B cell (primary cell): ENCODE results near the gene SDK2. TPM values are rescaled to one million over a fixed set of nuclear protein-coding genes. Genes with fewer than 3 reads are reported as not detected.

ENCODE experiments used
- ATAC-seq: fragments of 200-7000 bp; cut with Tn5 transposase; one replicate; pipeline ENCODE4 v1.10.0; 2021; ENCODE audit warnings: low read depth, mild to moderate bottlenecking, moderate number of reproducible peaks, moderate library complexity
- CTCF ChIA-PET: fragments of 350-600 bp; sonication (Branson Sonifier 250); formaldehyde crosslinking; loops from one replicate; lab custom pipeline; 2021; ENCODE audit warnings: antibody characterized with exemption, inconsistent platforms; lab: Charles Lee
- POLR2A ChIA-PET: fragments of 350-600 bp; sonication (Branson Sonifier 250); formaldehyde crosslinking; loops from one replicate; lab custom pipeline; 2021; ENCODE audit warnings: antibody characterized with exemption; lab: Charles Lee
- DNase-seq: peaks from one replicate; pipeline ENCODE4 v3.0.0; 2013
- H2AFZ ChIP-seq: 2 replicates; pipeline ENCODE4 v1.6.1; 2012; ENCODE audit warnings: mild to moderate bottlenecking, low read depth, low read length; ENCODE audit not compliant: insufficient read depth, poor library complexity, severe bottlenecking
- H3K27ac ChIP-seq, 2 donors: 1 replicate in 1 of 2; 2 replicates in 1 of 2; pipeline ENCODE4 v1.5.1; 2012 to 2013; ENCODE audit warnings: low read length in 2 of 2, mild to moderate bottlenecking in 2 of 2, moderate library complexity in 1 of 2
- H3K27me3 ChIP-seq, 4 experiments: fragments of 200-600 bp in 1 of 4; sonication (generic) in 1 of 4; replicated peaks in 1 of 4; 1 replicate in 2 of 4; 2 replicates in 2 of 4; pipeline versions ENCODE4 v1.6.1 to v1.7.0; 2013 to 2016; ENCODE audit warnings: low read length in 3 of 4, mild to moderate bottlenecking in 2 of 4, mixed read lengths in 1 of 4, moderate library complexity in 1 of 4; ENCODE audit not compliant: insufficient read depth in 4 of 4, control insufficient read depth in 3 of 4; ENCODE audit errors: control extremely low read depth in 1 of 4
- H3K36me3 ChIP-seq, 2 experiments: replicated peaks in 1 of 2; 1 replicate in 1 of 2; 2 replicates in 1 of 2; pipeline versions ENCODE4 v1.6.1 to v1.7.1; 2013; ENCODE audit warnings: low read length in 1 of 2; ENCODE audit not compliant: insufficient read depth in 2 of 2, control insufficient read depth in 1 of 2; ENCODE audit errors: control extremely low read depth in 1 of 2, extremely low read depth in 1 of 2
- H3K4me1 ChIP-seq, 2 donors: fragments of 200-600 bp in 1 of 2; sonication (generic) in 1 of 2; 1 replicate in 1 of 2; 2 replicates in 1 of 2; pipeline versions ENCODE4 v1.5.1 to v1.6.1; 2013 to 2017; ENCODE audit warnings: low read length in 2 of 2; ENCODE audit not compliant: control insufficient read depth in 2 of 2, insufficient read depth in 2 of 2
- H3K4me2 ChIP-seq: replicated peaks from 2 replicates; pipeline ENCODE3; 2012; ENCODE audit warnings: mild to moderate bottlenecking, low read depth, low read length; ENCODE audit not compliant: poor library complexity, severe bottlenecking
- H3K4me3 ChIP-seq, 5 experiments: fragments of 200-600 bp in 1 of 5; sonication (generic) in 1 of 5; 1 replicate in 3 of 5; 2 replicates in 2 of 5; pipeline versions ENCODE4 v1.5.1 to v1.7.0; 2011 to 2016; ENCODE audit warnings: low read length in 4 of 5, mild to moderate bottlenecking in 4 of 5, low read depth in 2 of 5, control low read depth in 1 of 5, moderate library complexity in 1 of 5; ENCODE audit not compliant: insufficient read depth in 1 of 5; ENCODE audit errors: control extremely low read depth in 1 of 5, extremely low read depth in 1 of 5
- H3K79me2 ChIP-seq: fragments of 200-600 bp; sonication (generic); one replicate; pipeline ENCODE4 v1.6.0; 2016; ENCODE audit warnings: low read length; ENCODE audit not compliant: control insufficient read depth, insufficient read depth
- H3K9ac ChIP-seq: fragments of 200-600 bp; sonication (generic); 2 replicates; pipeline ENCODE4 v1.6.1; 2017; ENCODE audit warnings: mild to moderate bottlenecking, low read length, moderate library complexity
- H3K9me3 ChIP-seq, 3 donors: one replicate each; pipeline versions ENCODE4 v1.6.1 to v1.7.1; 2013; ENCODE audit warnings: low read length in 2 of 3; ENCODE audit not compliant: control insufficient read depth in 2 of 3, insufficient read depth in 1 of 3; ENCODE audit errors: control extremely low read depth in 1 of 3
- H4K20me1 ChIP-seq: 2 replicates; pipeline ENCODE4 v1.6.0; 2012; ENCODE audit warnings: mild to moderate bottlenecking, low read length; ENCODE audit not compliant: insufficient read depth, control insufficient read depth, poor library complexity, severe bottlenecking
- H3K27ac Mint-ChIP-seq: one replicate; pipeline ENCODE4 v1.8.0; 2021; ENCODE audit warnings: mixed read lengths
- H3K27me3 Mint-ChIP-seq: one replicate; pipeline ENCODE4 v1.8.0; 2021; ENCODE audit warnings: mixed read lengths
- H3K4me1 Mint-ChIP-seq: one replicate; pipeline ENCODE4 v1.8.0; 2021; ENCODE audit warnings: mixed read lengths
- H3K4me3 Mint-ChIP-seq: one replicate; pipeline ENCODE4 v1.8.0; 2021; ENCODE audit warnings: mixed read lengths
- H3K9me3 Mint-ChIP-seq: one replicate; pipeline ENCODE4 v1.8.0; 2022; ENCODE audit warnings: mixed read lengths; ENCODE audit not compliant: insufficient read depth
- CTCF ChIP-seq: fragments of 200-600 bp; IDR thresholded peaks from one replicate; pipeline ENCODE4 v1.8.0; 2022; ENCODE audit warnings: antibody characterized with exemption, mild to moderate bottlenecking
- EZH2 ChIP-seq: IDR thresholded peaks from 2 replicates; pipeline ENCODE4 v1.6.1; 2012; ENCODE audit warnings: borderline replicate concordance, low read depth, mild to moderate bottlenecking, moderate library complexity, low read length; ENCODE audit not compliant: insufficient read depth, poor library complexity, severe bottlenecking
- WGBS: methylation state at CpG from one replicate; pipeline ENCODE4 v1.1.5; 2013; ENCODE audit warnings: missing lambda C conversion rate; ENCODE audit not compliant: insufficient coverage; 5-methylcytosine and 5-hydroxymethylcytosine counted together
- intact Hi-C: fragments of 100-400 bp; cut with micrococcal nuclease; formaldehyde crosslinking; loops from one replicate; pipeline ENCODE4 v1.10.0; 2022
- polyA plus RNA-seq: library from polyadenylated mRNA; depleted of rRNA; stranded (reverse); fragments of >200 nt; gene quantifications from 2 replicates; pipeline ENCODE4 v1.2.3, GENCODE V29; 2012
- total RNA-seq, 2 donors: library from RNA; stranded (reverse); fragments of 120-200 nt in 1 of 2; gene quantifications; 1 replicate in 1 of 2; 2 replicates in 1 of 2; pipeline versions ENCODE4 v1.2.3 to v1.2.4, GENCODE V29; 2013 to 2022

SDK2 gene
- total and polyA plus RNA-seq, 2 donors (not counting 1 experiment from before 2014, with no cell fraction given): 3.2 to 13.0 TPM

DNA sequence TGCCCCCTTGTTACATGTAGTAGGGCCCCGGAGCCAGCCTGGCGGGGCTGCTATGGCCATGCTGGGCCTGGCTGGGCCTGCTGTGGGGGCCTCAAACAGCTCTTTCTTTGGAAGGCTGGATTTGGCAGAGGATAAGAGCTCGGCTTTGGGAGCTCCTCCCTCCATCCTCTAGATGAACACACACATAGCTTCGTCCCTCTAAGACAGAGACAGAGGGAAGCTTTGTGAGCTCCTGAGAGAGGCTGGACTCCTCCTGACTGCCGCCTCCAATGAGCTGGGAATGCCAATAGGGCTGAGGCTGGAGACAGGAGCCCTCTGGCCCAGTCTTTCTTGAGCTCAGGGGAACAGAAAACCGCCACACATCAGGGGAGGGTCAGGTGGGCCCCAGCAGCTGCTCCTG is 295.1 kb downstream of the SDK2 start:
- ATAC-seq (no peak), DNase-seq (no peak)
- H2AFZ ChIP-seq: no peak overlapping the region
- CTCF ChIA-PET: no interaction called here
- WGBS: 89% methylated on average over 4 of the region's 6 CpGs
- Mint-ChIP-seq H3K4me1 (no peaks in the 10 kb centered on the region), H3K27me3 (no peaks in the 10 kb centered on the region), H3K9me3 (no peaks in the 10 kb centered on the region), H3K27ac (no peak overlapping the region), H3K4me3 (no peak overlapping the region)
- no peaks in the 10 kb centered on the region for H3K4me1 ChIP-seq
- H3K79me2 ChIP-seq: no peaks in the 10 kb centered on the region
- no peak for TF ChIP-seq EZH2
- no peak for TF ChIP-seq CTCF
- no peak overlapping the region for H3K4me2 ChIP-seq
- peaks cover 0 to 7% of the 10 kb centered on the region in 2 experiments for H3K36me3 ChIP-seq
- intact Hi-C loops: no loop called here
- POLR2A ChIA-PET: no interaction called here
- no peak overlapping the region for H3K27ac ChIP-seq
- no peaks in the 10 kb centered on the region for H3K9me3 ChIP-seq
- H3K9ac ChIP-seq: no peak overlapping the region
- no peaks in the 10 kb centered on the region for H4K20me1 ChIP-seq
- no peak overlapping the region for H3K4me3 ChIP-seq
- no peaks in the 10 kb centered on the region for H3K27me3 ChIP-seq

DNA sequence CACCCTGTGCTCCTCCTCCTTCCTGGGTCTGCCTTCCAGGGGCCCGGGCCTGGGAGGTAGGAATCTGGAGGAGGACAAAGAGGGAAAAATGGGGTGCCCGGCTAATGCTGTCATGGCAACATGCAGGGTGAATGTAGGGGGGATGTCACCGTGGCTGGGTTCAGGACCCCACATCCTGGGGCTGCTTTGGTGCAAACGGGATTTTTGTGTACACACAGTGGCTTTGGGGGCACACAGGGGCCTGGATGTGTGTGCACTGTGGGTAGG is 295.5 kb downstream of the SDK2 start:
- 69% methylated on average over 4 of the region's 4 CpGs for WGBS
- no peaks in the 10 kb centered on the region for H3K4me1 ChIP-seq
- H3K9me3 ChIP-seq: no peaks in the 10 kb centered on the region
- no peak overlapping the region for H2AFZ ChIP-seq
- H3K27me3 ChIP-seq: no peaks in the 10 kb centered on the region
- Mint-ChIP-seq H3K4me3 (no peak overlapping the region), H3K27ac (no peak overlapping the region), H3K9me3 (no peaks in the 10 kb centered on the region), H3K27me3 (no peaks in the 10 kb centered on the region), H3K4me1 (no peaks in the 10 kb centered on the region)
- H3K4me2 ChIP-seq: no peak overlapping the region
- ChIA-PET CTCF (no interaction called here), POLR2A (no interaction called here)
- no peak overlapping the region for H3K27ac ChIP-seq
- H3K79me2 ChIP-seq: no peaks in the 10 kb centered on the region
- DNase-seq: no peak
- peaks cover 0 to 7% of the 10 kb centered on the region in 2 experiments for H3K36me3 ChIP-seq
- no peak for TF ChIP-seq EZH2
- no peak for TF ChIP-seq CTCF
- H4K20me1 ChIP-seq: no peaks in the 10 kb centered on the region
- no peak for ATAC-seq
- no peak overlapping the region for H3K9ac ChIP-seq
- intact Hi-C loops: no loop called here
- H3K4me3 ChIP-seq: no peak overlapping the region
